ENCODE results near the gene TAF4.

TAF4 gene

GRCh38 chr20:61933951-61934715 is 131.5 kb downstream of the TAF4 start:
- no peak overlapping the region for H3K4me3 ChIP-seq (replicated peaks in 1 of 2; ENCODE audit: low read depth in 2 of 2, low read length in 2 of 2)
- TF ChIP-seq CTCF (IDR thresholded peaks at IDR 0.05; ENCODE audit: low read depth, low read length), result no peak
- DNase-seq (ENCODE audit: low read depth in 2 of 2), result no peak

GRCh38 chr20:61933481-61933950 is 132.2 kb downstream of the TAF4 start:
- no peak for DNase-seq (ENCODE audit: low read depth in 2 of 2)
- TF ChIP-seq CTCF (IDR thresholded peaks at IDR 0.05; ENCODE audit: low read depth, low read length), result no peak
- H3K4me3 ChIP-seq (replicated peaks in 1 of 2; ENCODE audit: low read depth in 2 of 2, low read length in 2 of 2), result no peak overlapping the region

- H3K4me3 ChIP-seq (replicated peaks in 1 of 2; ENCODE audit: low read depth in 2 of 2, low read length in 2 of 2), result no peak overlapping the region
- no peak for DNase-seq (ENCODE audit: low read depth in 2 of 2)
- TF ChIP-seq CTCF (IDR thresholded peaks at IDR 0.05; ENCODE audit: low read depth, low read length), result no peak
Observed at GRCh38 chr20:61932711-61933480, 132.8 kb downstream of the TAF4 start.

GRCh38 chr20:61932199-61932592 is 133.5 kb downstream of the TAF4 start:
- no peak for TF ChIP-seq CTCF (IDR thresholded peaks at IDR 0.05; ENCODE audit: low read depth, low read length)
- no peak for DNase-seq (ENCODE audit: low read depth in 2 of 2)
- no peak overlapping the region for H3K4me3 ChIP-seq (replicated peaks in 1 of 2; ENCODE audit: low read depth in 2 of 2, low read length in 2 of 2)

GRCh38 chr20:61931476-61932198 is 134.0 kb downstream of the TAF4 start:
- TF ChIP-seq CTCF (IDR thresholded peaks at IDR 0.05; ENCODE audit: low read depth, low read length), result no peak
- DNase-seq (ENCODE audit: low read depth in 2 of 2), result no peak
- H3K4me3 ChIP-seq (replicated peaks in 1 of 2; ENCODE audit: low read depth in 2 of 2, low read length in 2 of 2), result no peak overlapping the region

GRCh38 chr20:61930776-61931475 is 134.8 kb downstream of the TAF4 start:
- TF ChIP-seq CTCF (IDR thresholded peaks at IDR 0.05; ENCODE audit: low read depth, low read length), result no peak
- no peak overlapping the region for H3K4me3 ChIP-seq (replicated peaks in 1 of 2; ENCODE audit: low read depth in 2 of 2, low read length in 2 of 2)
- DNase-seq (ENCODE audit: low read depth in 2 of 2), result no peak

Data from cardiac fibroblast (primary cell).